ENCODE results near the gene TSPAN6. TPM values are rescaled to one million over a fixed set of nuclear protein-coding genes. Genes with fewer than 3 reads are reported as not detected.

Gene TSPAN6
- total and polyA plus RNA-seq, 7 donors: 7.5 to 57.1 (median 16.3) TPM

GRCh38 chrX:100596601-100597000, 40.0 kb downstream of the TSPAN6 start:
- WGBS, 2 donors: 27 to 61% methylated on average over 2 of the region's 2 CpGs
- intact Hi-C loops (cut with DNase I): no loop called here
- no peaks in the 10 kb centered on the region for H3K9me3 ChIP-seq

GRCh38 chrX:100593581-100593980, 43.0 kb downstream of the TSPAN6 start:
- peaks cover 0 to 22% (median 0%) of the 10 kb centered on the region in 4 donors for H3K4me1 ChIP-seq
- 6 to 21% methylated on average over 2 of the region's 2 CpGs for WGBS, 2 donors
- H3K27me3 ChIP-seq: no peaks in the 10 kb centered on the region
- TF ChIP-seq POLR2A (IDR thresholded peaks at IDR 0.05) (no peak), CTCF (IDR thresholded peaks at IDR 0.05) (no peak), POLR2AphosphoS5 (IDR thresholded peaks at IDR 0.05) (no peak), EP300 (IDR thresholded peaks at IDR 0.05) (no peak)
- intact Hi-C loops (cut with DNase I): no loop called here
- no peaks in the 10 kb centered on the region for H3K36me3 ChIP-seq
- no peaks in the 10 kb centered on the region for H3K9me3 ChIP-seq
- no peak overlapping the region for H3K27ac ChIP-seq
- DNase-seq: no peak
- no peak overlapping the region for H3K4me3 ChIP-seq

More at GRCh38 chrX:100596601-100597000, 40.0 kb downstream of the TSPAN6 start:
- no peak for DNase-seq
- no peak overlapping the region for H3K27ac ChIP-seq
- no peaks in the 10 kb centered on the region for H3K36me3 ChIP-seq
- peaks cover 0 to 22% (median 0%) of the 10 kb centered on the region in 4 donors for H3K4me1 ChIP-seq
- no peak overlapping the region for H3K4me3 ChIP-seq
- no peak for TF ChIP-seq POLR2AphosphoS5 (IDR thresholded peaks at IDR 0.05)
- no peak for TF ChIP-seq POLR2A (IDR thresholded peaks at IDR 0.05)
- TF ChIP-seq EP300 (IDR thresholded peaks at IDR 0.05): no peak
- TF ChIP-seq CTCF (IDR thresholded peaks at IDR 0.05): no peak
- no peaks in the 10 kb centered on the region for H3K27me3 ChIP-seq

- DNase-seq: no peak
- intact Hi-C loops (cut with DNase I): no loop called here
- Histone ChIP-seq H3K4me3 (no peak overlapping the region), H3K27ac (no peak overlapping the region), H3K9me3 (no peaks in the 10 kb centered on the region), H3K4me1 (peaks cover 0 to 22% (median 0%) of the 10 kb centered on the region in 4 donors), H3K36me3 (no peaks in the 10 kb centered on the region), H3K27me3 (no peaks in the 10 kb centered on the region)
- 8 to 44% methylated on average over 2 of the region's 2 CpGs for WGBS, 2 donors
- no peak for TF ChIP-seq EP300 (IDR thresholded peaks at IDR 0.05)
- no peak for TF ChIP-seq CTCF (IDR thresholded peaks at IDR 0.05)
- TF ChIP-seq POLR2A (IDR thresholded peaks at IDR 0.05): no peak
- TF ChIP-seq POLR2AphosphoS5 (IDR thresholded peaks at IDR 0.05): no peak
Measured at GRCh38 chrX:100593126-100593525, 43.5 kb downstream of the TSPAN6 start.

- intact Hi-C loops (cut with DNase I): no loop called here
- Histone ChIP-seq H3K36me3 (no peaks in the 10 kb centered on the region), H3K27ac (no peak overlapping the region), H3K27me3 (no peaks in the 10 kb centered on the region), H3K9me3 (no peaks in the 10 kb centered on the region), H3K4me3 (no peak overlapping the region), H3K4me1 (peaks cover 0 to 13% (median 0%) of the 10 kb centered on the region in 4 donors)
- 72 to 80% methylated on average over 5 of the region's 5 CpGs for WGBS, 2 donors
- no peak for TF ChIP-seq POLR2AphosphoS5 (IDR thresholded peaks at IDR 0.05)
- no peak for TF ChIP-seq EP300 (IDR thresholded peaks at IDR 0.05)
- peak; percentile 64 for DNase-seq
Measured at GRCh38 chrX:100591256-100592051, 45.2 kb downstream of the TSPAN6 start.

GRCh38 chrX:100587861-100588260, 48.7 kb downstream of the TSPAN6 start:
- intact Hi-C loops (cut with DNase I): no loop called here
- no peak for DNase-seq
- Histone ChIP-seq H3K4me1 (peaks cover 0 to under 1% (median 0%) of the 10 kb centered on the region in 4 donors), H3K9me3 (no peaks in the 10 kb centered on the region), H3K27me3 (no peaks in the 10 kb centered on the region), H3K4me3 (no peak overlapping the region), H3K27ac (no peak overlapping the region), H3K36me3 (no peaks in the 10 kb centered on the region)
- TF ChIP-seq POLR2A (IDR thresholded peaks at IDR 0.05): no peak
- no peak for TF ChIP-seq POLR2AphosphoS5 (IDR thresholded peaks at IDR 0.05)
- no peak for TF ChIP-seq EP300 (IDR thresholded peaks at IDR 0.05)
- no peak for TF ChIP-seq CTCF (IDR thresholded peaks at IDR 0.05)
- 8 to 47% methylated on average over 2 of the region's 2 CpGs for WGBS, 2 donors

Data from sigmoid colon (tissue), 7 donors.